NCI-H2171 treated with DMSO at 0.1 percent for 48 hours (cell line): ENCODE results near the gene DEXI.

ENCODE experiments used
- DNase-seq: peaks from one replicate; lab custom pipeline; 2025; lab: John Stamatoyannopoulos, UW

The DEXI gene

DNA sequence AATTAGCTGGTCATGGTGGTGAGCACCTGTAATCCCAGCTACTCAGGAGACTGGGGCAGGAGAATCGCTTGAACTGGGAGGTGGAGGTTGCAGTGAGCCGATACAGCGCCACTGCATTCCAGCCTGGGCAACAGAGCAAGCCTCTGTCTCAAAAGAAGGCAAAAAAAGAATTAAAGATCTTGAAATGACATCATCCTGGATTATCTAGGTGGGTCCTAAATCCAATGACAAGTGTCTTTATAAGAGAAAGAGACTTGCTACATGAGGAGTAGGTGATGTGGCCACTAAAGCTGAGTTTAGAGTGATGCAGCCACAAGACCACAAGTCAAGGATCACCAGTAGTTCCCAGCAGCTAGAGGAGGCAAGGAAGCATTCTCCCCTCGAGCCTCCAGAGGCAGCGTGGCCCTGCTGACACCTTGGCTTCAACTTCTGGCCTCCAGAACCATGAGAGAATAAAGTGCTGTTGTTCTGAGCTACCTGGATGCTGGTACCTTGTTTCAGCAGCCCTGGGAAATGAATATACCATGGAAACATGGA lies 49.4 kb downstream of the DEXI start:
- DNase-seq = no peak

DNA sequence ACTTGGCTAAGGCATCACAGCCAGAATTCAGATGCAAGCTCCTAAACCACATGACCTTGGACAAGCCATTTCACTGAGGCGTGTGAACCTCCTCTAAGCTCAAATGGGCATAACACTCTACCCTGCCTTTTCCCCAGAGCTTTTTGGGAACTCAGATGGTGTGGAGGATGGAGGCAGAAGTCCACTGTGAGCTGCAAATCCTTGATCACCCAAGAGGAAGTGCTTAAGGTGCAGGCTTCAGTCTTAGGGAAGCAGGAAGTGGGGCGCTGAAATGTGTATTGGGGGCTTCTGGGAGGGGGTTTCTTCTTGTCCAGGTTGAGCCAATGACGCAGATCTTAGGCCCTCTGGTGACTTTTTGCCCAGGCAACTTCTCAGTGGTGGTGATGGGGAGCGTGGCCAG lies 52.4 kb downstream of the DEXI start:
- DNase-seq = no peak

DNA sequence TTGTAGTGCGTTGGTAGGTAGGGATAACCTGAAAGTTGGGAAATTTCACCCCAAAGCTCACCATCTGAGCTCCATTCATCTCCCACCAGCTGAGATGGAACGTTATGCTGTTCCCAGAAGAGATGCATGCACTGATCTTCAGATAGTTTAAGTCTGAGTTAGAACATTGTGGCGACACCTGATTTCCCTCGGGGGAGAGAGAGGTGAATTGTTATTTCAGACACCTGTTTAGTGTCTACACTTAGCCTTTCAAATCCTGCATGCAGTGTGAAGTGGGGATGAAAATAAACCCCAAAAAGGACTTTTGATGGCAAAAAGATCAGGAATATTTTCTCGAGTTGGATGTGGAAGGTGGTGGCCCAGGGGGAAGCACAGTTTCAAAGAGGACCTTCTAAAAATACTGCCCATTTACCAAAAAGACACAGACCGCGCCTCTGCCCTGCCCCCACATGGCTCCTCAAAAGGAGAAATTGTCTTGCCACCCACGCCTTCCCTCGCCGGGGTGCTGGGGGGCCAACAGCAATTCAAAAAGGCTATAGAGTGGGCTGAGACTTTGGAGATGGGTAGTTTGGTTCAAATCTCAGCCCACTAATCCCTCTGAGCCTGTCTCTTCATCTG lies 53.8 kb downstream of the DEXI start:
- no peak for DNase-seq

- no peak for DNase-seq
Measured at GRCh38 chr16:10885246-10885645, 57.0 kb downstream of the DEXI start.

DNA sequence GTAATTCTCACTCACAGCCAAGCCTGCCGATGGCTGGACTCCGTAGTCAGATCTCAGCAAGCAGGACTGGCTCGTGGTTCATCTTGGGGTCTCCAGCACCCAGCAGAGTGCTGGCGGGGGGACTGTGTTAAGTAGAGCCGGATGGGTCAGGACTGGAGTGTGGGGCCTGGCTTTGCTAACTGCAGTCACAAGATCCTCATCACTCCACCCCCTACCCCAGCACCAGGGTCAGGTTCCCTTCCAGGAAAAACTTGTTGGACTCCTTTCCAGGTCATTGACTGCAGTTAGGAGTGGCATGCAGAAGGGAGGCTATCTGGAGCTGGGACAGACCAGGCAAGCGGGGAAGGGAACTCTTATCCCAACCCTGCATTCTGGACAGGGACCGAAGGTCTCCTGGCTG lies 59.3 kb downstream of the DEXI start:
- DNase-seq = no peak

- DNase-seq = no peak
Measured at GRCh38 chr16:10881479-10882030, 60.7 kb downstream of the DEXI start.

GRCh38 chr16:10880594-10881452 lies 61.4 kb downstream of the DEXI start:
- DNase-seq = no peak

DNA sequence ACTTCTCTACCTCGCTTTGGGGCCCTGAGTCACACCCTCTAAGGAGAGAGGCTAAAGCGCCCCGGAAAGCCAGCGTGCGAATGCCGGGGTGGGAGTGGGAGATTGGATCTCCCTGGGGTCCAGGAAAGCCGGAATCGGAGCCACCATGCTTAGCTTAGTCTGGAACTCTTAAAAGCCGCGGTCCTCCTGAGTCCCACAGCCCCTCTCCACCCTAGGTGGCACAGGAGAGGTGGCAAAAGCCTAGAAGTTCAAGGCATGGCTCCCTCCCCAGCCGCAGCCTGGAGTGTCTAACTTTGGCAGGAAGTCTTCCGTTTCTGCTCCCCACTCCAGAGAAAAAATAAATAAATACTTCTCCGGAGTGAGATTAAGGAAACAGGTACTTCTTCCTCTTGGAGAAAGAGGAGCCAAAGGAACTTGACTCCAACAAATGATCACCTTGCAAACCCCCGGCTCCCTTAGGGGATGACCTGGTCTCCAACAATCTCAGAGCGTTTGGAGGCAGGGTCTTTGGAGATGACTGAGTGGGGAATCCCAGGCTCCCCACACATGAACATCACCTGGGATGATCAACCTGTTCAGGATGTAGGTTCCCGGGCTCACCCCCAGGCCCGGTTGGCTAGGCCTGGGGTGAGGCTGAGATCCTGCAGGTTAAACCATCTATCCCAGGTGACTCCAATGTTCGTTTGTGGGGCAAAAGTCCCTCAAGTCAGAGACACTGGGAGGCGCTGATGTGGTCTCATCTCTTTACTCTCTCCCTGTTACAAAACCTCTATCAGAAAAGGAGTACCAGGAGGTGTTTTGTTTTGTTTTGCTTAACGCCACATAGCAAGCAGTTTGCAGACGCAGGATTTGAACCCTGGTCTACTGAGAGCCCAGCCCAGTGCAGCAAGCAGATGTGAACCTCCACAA lies 62.3 kb downstream of the DEXI start:
- DNase-seq = no peak
